Measurements from ENCODE around the gene EPHA2. TPM values are rescaled to one million over a fixed set of nuclear protein-coding genes. Genes with fewer than 3 reads are reported as not detected.

EPHA2 gene
- total RNA-seq, 4 donors from 2014 or later, result 30.0 to 66.9 (median 35.9) TPM

- WGBS, 2 donors, result 76 to 86% methylated on average over 9 to 14 of the region's 14 CpGs
- H3K9me3 ChIP-seq, result no peaks in the 10 kb centered on the region
- no peak overlapping the region for H3K27ac ChIP-seq
- H3K4me3 ChIP-seq, result no peak overlapping the region
- H3K4me1 ChIP-seq, result peaks cover 0 to 34% (median 13%) of the 10 kb centered on the region in 4 donors
- no peaks in the 10 kb centered on the region for H3K36me3 ChIP-seq
- TF ChIP-seq CTCF (IDR thresholded peaks at IDR 0.05) (no peak), POLR2A (IDR thresholded peaks at IDR 0.05) (no peak), EP300 (IDR thresholded peaks at IDR 0.05) (no peak)
- DNase-seq (ENCODE audit: low spot score in 2 of 2), result no peak
- peaks cover 0 to 4% of the 10 kb centered on the region in 2 donors for H3K27me3 ChIP-seq
Observed at GRCh38 chr1:16076031-16076864, 79.6 kb downstream of the EPHA2 start.

GRCh38 chr1:16075337-16076030, 80.4 kb downstream of the EPHA2 start:
- Histone ChIP-seq H3K9me3 (no peaks in the 10 kb centered on the region), H3K27me3 (peaks cover 0 to 4% of the 10 kb centered on the region in 2 donors), H3K27ac (no peak overlapping the region), H3K36me3 (no peaks in the 10 kb centered on the region), H3K4me3 (no peak overlapping the region), H3K4me1 (peaks cover 0 to 34% (median 13%) of the 10 kb centered on the region in 4 donors)
- no peak for DNase-seq (ENCODE audit: low spot score in 2 of 2)
- WGBS, 2 donors, result 61 to 68% methylated on average over 11 of the region's 11 CpGs
- TF ChIP-seq CTCF (IDR thresholded peaks at IDR 0.05) (no peak), EP300 (IDR thresholded peaks at IDR 0.05) (no peak), POLR2A (IDR thresholded peaks at IDR 0.05) (no peak)

Other genes starting within 250 kb of the EPHA2 start
- gene ZBTB17, start 180.0 kb downstream of the EPHA2 start, total RNA-seq, result 10 to 100 TPM; 34.5 to 85.2 (median 52.4) TPM
- gene SRARP, start 151.8 kb downstream of the EPHA2 start, total RNA-seq, result under 1 TPM in 2 of 4 donors, not detected in 2; 0.39 to 0.90 TPM
- 10 to 100 TPM; 10.4 to 42.6 (median 27.6) TPM for gene HSPB7, start 138.0 kb downstream of the EPHA2 start, total RNA-seq
- not detected for gene CLCNKA, start 134.0 kb downstream of the EPHA2 start, total RNA-seq
- gene CLCNKB, start 112.3 kb downstream of the EPHA2 start, total RNA-seq, result 1 to 10 TPM in 1 of 4 donors, under 1 TPM in 2, not detected in 1; 0.39 to 3.1 (median 0.44) TPM
- not detected for gene FAM131C, start 82.4 kb downstream of the EPHA2 start, total RNA-seq
- 10 to 100 TPM in 2 of 4 donors, 1 to 10 TPM in 2; 7.8 to 19.3 (median 11.1) TPM for gene ARHGEF19, start 56.6 kb upstream of the EPHA2 start, total RNA-seq
- 10 to 100 TPM in 2 of 4 donors, 1 to 10 TPM in 2; 3.6 to 14.4 (median 9.6) TPM for gene CPLANE2, start 81.1 kb upstream of the EPHA2 start, total RNA-seq
- 10 to 100 TPM; 39.8 to 69.4 (median 54.4) TPM for gene FBXO42, start 196.4 kb upstream of the EPHA2 start, total RNA-seq
- gene SZRD1, start 211.2 kb upstream of the EPHA2 start, total RNA-seq, result 10 to 100 TPM; 51.1 to 69.0 (median 59.6) TPM

All from tibial nerve (tissue), 4 donors.